Endothelial cell of umbilical vein (primary cell): ENCODE measurements around the gene CCDC59. TPM values are rescaled to one million over a fixed set of nuclear protein-coding genes. Genes with fewer than 3 reads are reported as not detected.

Experiments used
- BruUV-seq: library from RNA; stranded (reverse); fragments of 400-500 nt; replicated peaks from 2 replicates; lab custom pipeline; 2021; lab: Mats Ljungman, UMichigan
- CTCF ChIA-PET: fragments of 300-600, 350-600 bp; sonication (Branson Sonifier 250); formaldehyde crosslinking; loops from one replicate; lab custom pipeline; 2021; ENCODE audit warnings: antibody characterized with exemption, inconsistent platforms; lab: Charles Lee
- POLR2A ChIA-PET: fragments of 300-600, 350-600 bp; sonication (Branson Sonifier 250); formaldehyde crosslinking; loops from one replicate; lab custom pipeline; 2021; ENCODE audit warnings: antibody characterized with exemption, inconsistent platforms; lab: Charles Lee
- DNase-seq: peaks from one replicate; pipeline ENCODE4 v3.0.0-alpha.2; 2011; ENCODE audit warnings: low read depth, low spot score
- FAIRE-seq: peaks from 2 replicates; lab custom pipeline; 2011; peaks lifted over from hg19 to GRCh38; lab: Jason Lieb, UNC
- H2AFZ ChIP-seq: 2 replicates; pipeline ENCODE4 v1.6.0; 2012; ENCODE audit warnings: low read depth, low read length, control low read depth, inconsistent platforms
- H3K27ac ChIP-seq: 2 replicates; pipeline ENCODE4 v1.5.1; 2011; ENCODE audit warnings: low read depth, mild to moderate bottlenecking, control low read depth, low read length, moderate library complexity; ENCODE audit not compliant: insufficient read depth
- H3K27me3 ChIP-seq, 2 experiments: 2 replicates each; pipeline versions ENCODE4 v1.6.0 to v1.6.1; 2011; ENCODE audit warnings: low read length in 2 of 2, mixed read lengths in 1 of 2; ENCODE audit not compliant: control insufficient read depth in 2 of 2, insufficient read depth in 2 of 2
- H3K36me3 ChIP-seq, 2 experiments: 2 replicates in 1 of 2; 3 replicates in 1 of 2; pipeline ENCODE4 v1.5.1; 2011; ENCODE audit warnings: low read length in 2 of 2, mild to moderate bottlenecking in 1 of 2, moderate library complexity in 1 of 2; ENCODE audit not compliant: control insufficient read depth in 2 of 2, insufficient read depth in 2 of 2; ENCODE audit errors: extremely low read depth in 1 of 2
- H3K4me1 ChIP-seq: 3 replicates; pipeline ENCODE4 v1.5.1; 2011; ENCODE audit warnings: mild to moderate bottlenecking, low read length; ENCODE audit not compliant: control insufficient read depth, insufficient read depth; ENCODE audit errors: extremely low read depth
- H3K4me2 ChIP-seq: 2 replicates; pipeline ENCODE4 v1.6.1; 2011; ENCODE audit warnings: low read length, control low read depth, mixed read lengths; ENCODE audit not compliant: insufficient read depth
- H3K4me3 ChIP-seq, 3 experiments: fragments of 200-600 bp in 1 of 3; sonication (generic), shearing (Covaris generic) in 1 of 3; replicated peaks in 1 of 3; 2 replicates each; pipeline ENCODE4 v1.5.1; 2011 to 2016; ENCODE audit warnings: control low read depth in 3 of 3, low read length in 3 of 3, mild to moderate bottlenecking in 2 of 3, inconsistent platforms in 1 of 3, low read depth in 1 of 3, moderate library complexity in 1 of 3; ENCODE audit not compliant: insufficient read depth in 1 of 3
- H3K79me2 ChIP-seq: 2 replicates; pipeline ENCODE4 v1.6.0; 2012; ENCODE audit warnings: low read length, inconsistent platforms; ENCODE audit not compliant: control insufficient read depth, insufficient read depth
- H3K9ac ChIP-seq: replicated peaks from 2 replicates; pipeline ENCODE3; 2011; ENCODE audit warnings: low read length, control low read depth; ENCODE audit not compliant: insufficient read depth; ENCODE audit errors: extremely low read depth
- H3K9me1 ChIP-seq: replicated peaks from 3 replicates; pipeline ENCODE4 v1.6.0; 2011; ENCODE audit warnings: mild to moderate bottlenecking, low read length; ENCODE audit not compliant: control insufficient read depth, insufficient read depth; ENCODE audit errors: extremely low read depth
- H3K9me3 ChIP-seq: replicated peaks from 2 replicates; pipeline ENCODE4 v1.5.1; 2012; ENCODE audit warnings: low read length, inconsistent platforms; ENCODE audit not compliant: control insufficient read depth, insufficient read depth
- H4K20me1 ChIP-seq: replicated peaks from 2 replicates; pipeline ENCODE3; 2011; ENCODE audit warnings: mild to moderate bottlenecking, low read length; ENCODE audit not compliant: control insufficient read depth, insufficient read depth; ENCODE audit errors: extremely low read depth
- JUN ChIP-seq: IDR thresholded peaks from 2 replicates; pipeline ENCODE4 v1.6.1; 2011; ENCODE audit warnings: borderline replicate concordance, low read depth; ENCODE audit not compliant: insufficient read length, insufficient read depth
- MAX ChIP-seq: IDR thresholded peaks from 2 replicates; pipeline ENCODE4 v1.6.1; 2011; ENCODE audit not compliant: insufficient read depth, insufficient read length
- POLR2A ChIP-seq: IDR thresholded peaks from 2 replicates; pipeline ENCODE4 v1.6.1; 2012; ENCODE audit warnings: low read depth, mild to moderate bottlenecking, control low read depth, low read length
- dilution Hi-C: fragments of 300-500 bp; cut with MboI; formaldehyde crosslinking; loops from one replicate; pipeline ENCODE4 v1.15.0; 2019; ENCODE audit warnings: low sequenced_read_pairs; ENCODE audit not compliant: extremely low pct_ligation_motif_present
- intact Hi-C: fragments of 100-400 bp; cut with micrococcal nuclease; formaldehyde crosslinking; loops from one replicate; pipeline ENCODE4 v1.10.0; 2022
- polyA plus RNA-seq, 4 experiments: library from polyadenylated mRNA; depleted of rRNA in 3 of 4; stranded (reverse) in 3 of 4; unstranded in 1 of 4; fragments of >200 nt; gene quantifications; 2 replicates each; pipeline versions ENCODE4 v1.2.1 to v1.2.3, GENCODE V29; 2011 to 2012; ENCODE audit warnings: missing spikeins in 1 of 4
- total RNA-seq: library from RNA; stranded (reverse); gene quantifications from 2 replicates; pipeline ENCODE4 v1.2.3, GENCODE V29; 2021

CCDC59 gene
- total and polyA plus RNA-seq, 2 donors (not counting 3 experiments of a cell fraction or from before 2014, with no cell fraction given) = 12.1 to 45.4 TPM

- intact Hi-C loops = no loop called here
- no peaks in the 10 kb centered on the region for H4K20me1 ChIP-seq
- H3K4me1 ChIP-seq = no peaks in the 10 kb centered on the region
- no peak overlapping the region for H3K4me2 ChIP-seq
- dilution Hi-C loops = no loop called here
- H3K27me3 ChIP-seq = no peaks in the 10 kb centered on the region
- H3K9ac ChIP-seq = no peak overlapping the region
- no TSS peak for BruUV-seq
- DNase-seq (no peak), FAIRE-seq (no peak)
- CTCF ChIA-PET = interaction anchor here (1.2 kb wide), 1 partner anchor 9 kb away, joined by 3 read pairs; no protein-coding TSS in a partner anchor
- H3K9me3 ChIP-seq = no peaks in the 10 kb centered on the region
- no peaks in the 10 kb centered on the region for H3K36me3 ChIP-seq
- TF ChIP-seq POLR2A (no peak), MAX (no peak)
- H3K9me1 ChIP-seq = no peaks in the 10 kb centered on the region
- H3K27ac ChIP-seq = no peak overlapping the region
- POLR2A ChIA-PET = no interaction called here
- no peak overlapping the region for H2AFZ ChIP-seq
- no peaks in the 10 kb centered on the region for H3K79me2 ChIP-seq
- no peak overlapping the region for H3K4me3 ChIP-seq
These were observed 17.0 kb upstream of the CCDC59 start for GRCh38 chr12:82375201-82375600.

GRCh38 chr12:82366197-82366596, 8.0 kb upstream of the CCDC59 start:
- no peaks in the 10 kb centered on the region for H3K9me3 ChIP-seq
- DNase-seq = no peak
- no peak overlapping the region for H2AFZ ChIP-seq
- no peak overlapping the region for H3K4me3 ChIP-seq
- POLR2A ChIA-PET = no interaction called here
- no peak overlapping the region for H3K4me2 ChIP-seq
- H3K27me3 ChIP-seq = no peaks in the 10 kb centered on the region
- CTCF ChIA-PET = interaction anchor here (1.1 kb wide), 1 partner anchor 8 kb away, joined by 3 read pairs; no protein-coding TSS in a partner anchor
- dilution Hi-C loops = no loop called here
- no peak overlapping the region for H3K27ac ChIP-seq
- no peaks in the 10 kb centered on the region for H3K9me1 ChIP-seq
- intact Hi-C loops = no loop called here
- no peak overlapping the region for H3K9ac ChIP-seq
- no peaks in the 10 kb centered on the region for H3K36me3 ChIP-seq
- TF ChIP-seq JUN = no peak
- no peak for FAIRE-seq
- BruUV-seq = no TSS peak
- no peaks in the 10 kb centered on the region for H4K20me1 ChIP-seq
- no peaks in the 10 kb centered on the region for H3K4me1 ChIP-seq
- no peaks in the 10 kb centered on the region for H3K79me2 ChIP-seq
